NCI-H226 (cell line): ENCODE results near the gene EXOC4.
A peak's percentile ranks its signal among the peaks of the same experiment; 100 is the strongest.

Experiments
- DNase-seq: peaks from one replicate; pipeline ENCODE4 v3.0.0-alpha.2; 2015

Gene EXOC4

DNA sequence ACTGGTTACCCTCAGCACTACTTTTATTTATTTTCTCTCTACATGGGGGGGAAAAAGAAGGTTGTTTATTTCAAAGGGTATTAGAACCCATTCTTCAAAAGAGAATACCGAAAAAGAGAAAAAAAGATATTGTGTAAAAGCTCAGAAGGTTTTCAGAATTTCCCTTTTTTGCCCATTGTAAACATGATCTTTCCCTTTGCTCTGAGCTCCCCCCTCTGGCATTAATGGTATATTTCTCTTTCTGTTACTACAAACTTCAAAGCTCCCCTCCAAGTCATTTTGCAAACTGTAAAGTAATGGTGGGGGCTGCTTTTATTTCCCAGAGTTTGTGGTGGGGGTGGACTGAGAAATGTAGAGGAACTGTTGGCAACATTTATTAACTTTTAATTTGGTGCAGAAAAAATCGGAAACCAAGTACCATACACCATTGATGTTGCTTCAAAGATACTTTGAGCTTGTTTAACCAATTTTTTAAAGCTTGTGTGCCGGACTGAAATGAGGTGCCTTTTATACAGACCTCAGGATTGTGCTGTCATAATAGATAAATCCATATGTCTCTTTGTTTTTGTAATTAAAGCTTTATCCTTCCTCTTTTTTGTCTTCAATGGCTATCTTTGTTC is 181.5 kb downstream of the EXOC4 start:
- no peak for DNase-seq

DNA sequence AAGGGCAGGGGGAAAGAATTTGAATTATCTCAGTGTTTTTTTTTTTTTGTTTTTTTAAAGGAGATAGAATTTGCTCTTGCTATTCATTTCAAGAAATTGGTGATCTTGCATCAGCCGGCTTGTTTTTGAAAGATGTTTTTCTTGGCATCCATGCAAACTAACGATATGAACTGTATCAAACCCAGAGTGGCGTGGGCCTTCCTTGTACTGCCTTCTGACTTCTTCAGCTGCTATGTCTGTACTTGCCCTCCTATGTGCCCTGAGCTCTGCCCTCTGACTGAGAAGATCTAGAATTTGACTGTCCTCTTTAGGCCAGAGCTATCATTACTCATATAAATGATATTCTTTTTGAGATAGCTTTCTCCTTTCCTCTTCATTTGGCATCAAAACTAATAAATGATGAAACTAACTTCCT is 183.1 kb downstream of the EXOC4 start:
- DNase-seq, result peak; percentile 71

DNA sequence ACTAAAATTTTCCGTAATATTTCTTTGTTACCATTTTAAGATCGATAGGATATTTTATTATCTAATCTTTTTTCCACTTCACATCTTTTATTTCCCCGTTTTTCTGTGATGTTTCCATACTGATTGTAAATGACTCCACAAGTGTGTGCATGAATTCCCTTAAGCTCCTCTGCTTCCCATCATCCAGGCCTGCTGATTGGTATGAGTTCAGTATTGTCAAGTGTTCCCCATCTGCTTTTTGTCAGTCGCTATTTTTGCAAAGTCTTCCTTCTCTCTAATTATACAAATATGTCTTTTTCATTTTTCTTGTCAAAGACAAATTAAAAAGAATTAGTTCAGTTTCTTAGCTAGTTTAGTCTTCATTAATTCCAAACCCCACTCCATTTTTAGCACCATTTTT is 184.7 kb downstream of the EXOC4 start:
- no peak for DNase-seq

DNA sequence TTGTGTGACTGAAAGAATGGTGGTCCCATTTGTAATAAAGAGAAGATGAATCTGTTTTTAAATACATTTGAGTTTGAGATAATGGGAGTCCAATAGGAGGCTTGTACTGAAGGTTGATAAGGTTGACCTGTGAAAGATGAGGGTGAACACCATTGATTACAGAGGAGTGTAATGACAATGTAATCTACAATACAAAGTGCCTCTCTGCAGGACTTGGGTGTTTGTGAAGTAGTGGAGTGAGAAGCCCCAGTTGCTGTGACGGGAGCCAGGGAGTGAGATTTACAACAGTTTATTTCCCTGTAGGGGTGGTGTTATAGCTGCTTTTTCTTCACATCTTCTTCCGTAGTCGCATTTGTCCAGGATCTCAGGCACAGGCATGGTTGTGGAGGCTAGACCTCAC is 189.9 kb downstream of the EXOC4 start:
- no peak for DNase-seq

DNA sequence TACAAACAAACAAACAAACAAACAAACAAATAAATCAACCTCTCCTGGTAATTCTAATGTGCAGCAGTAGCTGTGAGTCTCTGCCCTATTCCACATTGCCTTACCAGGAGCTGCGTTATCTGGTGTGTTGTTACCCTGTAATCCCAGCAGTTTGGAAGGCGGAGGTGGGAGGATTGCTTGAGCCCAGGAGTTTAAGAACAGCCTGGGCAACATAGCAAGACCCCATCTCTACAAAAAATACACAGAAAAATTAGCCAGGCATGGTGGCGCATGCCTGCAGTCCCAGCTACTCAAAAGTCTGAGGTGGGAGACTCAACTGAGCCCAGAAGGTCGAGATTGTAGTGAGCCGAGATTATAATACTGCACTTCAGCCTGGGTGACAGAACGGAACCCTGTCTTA is 192.7 kb downstream of the EXOC4 start:
- no peak for DNase-seq

DNA sequence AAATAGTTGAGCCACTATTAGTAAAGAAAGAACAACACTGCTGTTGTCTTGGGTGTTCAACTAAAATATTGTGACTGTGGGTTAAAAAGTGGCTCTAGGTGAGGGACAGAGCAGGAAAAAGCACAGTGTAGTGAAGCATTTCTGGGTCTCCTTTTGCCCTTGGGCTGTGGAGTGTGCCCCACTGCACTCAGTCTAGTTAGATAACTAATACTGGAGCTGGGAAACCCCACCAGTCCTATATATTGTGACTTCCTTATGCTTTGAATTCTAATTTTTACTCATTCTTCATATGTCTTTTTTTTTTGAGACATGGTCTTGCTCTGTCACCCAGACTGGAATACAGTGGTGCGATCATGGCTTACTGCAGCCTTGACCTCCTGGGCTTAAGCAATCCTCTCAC is 195.1 kb downstream of the EXOC4 start:
- DNase-seq, result no peak

DNA sequence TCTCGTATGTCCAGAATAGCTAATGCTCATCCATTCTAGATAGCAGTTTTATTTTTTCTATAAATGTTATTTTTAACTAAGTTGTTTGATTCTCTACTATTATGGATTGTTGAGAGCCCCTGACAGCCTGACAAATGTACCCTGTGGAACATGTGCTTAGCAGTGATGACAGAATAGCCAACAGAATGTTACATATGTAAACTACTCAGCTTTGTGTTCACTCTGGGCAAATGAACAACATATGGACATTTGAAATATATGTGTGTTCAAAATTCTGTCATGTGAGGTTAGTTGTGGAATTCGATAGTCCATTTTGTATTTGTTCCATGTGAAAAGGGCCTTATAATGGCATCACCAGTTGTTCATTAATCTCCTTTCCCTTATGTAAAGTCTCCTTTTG is 199.7 kb downstream of the EXOC4 start:
- no peak for DNase-seq

DNA sequence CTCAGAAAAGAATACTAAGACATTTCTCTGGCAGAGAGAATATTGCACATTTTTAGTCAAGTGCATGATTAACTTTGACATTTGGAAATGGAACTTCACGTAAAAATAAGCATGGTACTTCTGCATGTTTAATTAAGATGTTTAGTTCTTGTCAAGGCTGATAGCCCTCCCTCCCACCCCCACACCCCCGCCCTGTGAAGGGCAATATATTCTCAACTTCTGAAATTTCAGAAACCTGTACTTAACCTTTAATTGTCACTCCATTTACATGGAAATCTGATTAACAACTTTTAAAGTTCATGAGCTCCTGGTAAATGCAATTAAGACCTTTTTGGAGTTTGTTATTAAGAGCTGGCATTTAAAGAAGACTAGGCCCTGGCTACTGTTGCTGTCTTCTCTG is 205.8 kb downstream of the EXOC4 start:
- DNase-seq, result no peak

DNA sequence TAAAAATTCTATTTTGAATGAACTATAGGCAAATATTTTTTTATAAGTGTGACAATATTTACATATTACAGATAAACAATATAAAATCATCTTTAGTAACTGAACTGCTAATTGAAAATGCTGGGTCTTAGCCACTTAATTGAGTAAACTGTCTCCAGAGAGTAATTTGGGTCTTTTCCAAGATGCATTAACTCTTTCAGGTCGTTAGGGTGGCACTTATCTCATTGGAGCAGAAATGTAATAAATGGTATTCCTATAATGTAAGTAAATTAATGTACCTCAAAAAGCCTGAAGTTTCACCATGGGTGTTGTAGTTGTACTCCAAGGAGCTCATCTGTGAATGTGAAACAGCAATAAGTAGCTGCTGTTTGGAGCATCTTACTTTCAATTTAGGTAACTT is 208.5 kb downstream of the EXOC4 start:
- no peak for DNase-seq

DNA sequence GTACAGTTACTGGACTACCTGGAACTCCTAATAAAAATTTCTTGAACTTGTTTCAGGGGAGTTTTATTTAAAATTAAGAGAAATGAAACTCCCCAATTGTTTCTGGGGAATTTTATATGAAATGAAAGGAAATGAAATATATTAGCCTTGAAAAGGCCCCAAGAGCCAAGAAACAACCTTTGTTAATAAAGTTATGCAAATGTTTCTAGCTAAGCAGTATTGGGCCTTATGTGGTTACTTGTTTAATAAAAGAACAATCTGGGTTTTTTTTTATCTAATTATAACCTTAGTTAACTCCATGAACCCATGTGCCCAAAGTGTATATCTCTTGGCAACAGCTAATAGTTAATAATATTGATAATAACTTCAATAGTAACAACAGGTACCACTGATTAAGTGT is 222.8 kb downstream of the EXOC4 start:
- no peak for DNase-seq

DNA sequence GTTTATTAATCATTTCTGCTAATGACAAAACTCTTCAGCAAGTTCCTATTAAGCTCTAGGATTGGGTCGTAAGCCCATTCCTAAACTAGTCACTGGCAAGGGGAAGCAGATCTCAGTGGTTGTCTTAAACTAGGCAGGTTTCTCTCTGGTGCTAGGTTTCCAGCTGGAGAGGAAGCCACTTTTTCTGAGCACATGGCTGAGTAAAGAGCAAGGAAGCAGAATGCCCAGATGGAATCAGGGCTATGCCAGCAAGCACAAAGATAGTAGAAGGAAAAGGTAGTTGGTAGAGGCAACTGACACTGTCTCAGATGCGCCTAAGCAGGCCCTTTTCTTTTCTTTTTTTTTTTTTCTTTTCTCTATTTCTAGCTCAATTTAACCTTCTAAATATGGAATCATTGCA is 224.9 kb downstream of the EXOC4 start:
- DNase-seq, result no peak

DNA sequence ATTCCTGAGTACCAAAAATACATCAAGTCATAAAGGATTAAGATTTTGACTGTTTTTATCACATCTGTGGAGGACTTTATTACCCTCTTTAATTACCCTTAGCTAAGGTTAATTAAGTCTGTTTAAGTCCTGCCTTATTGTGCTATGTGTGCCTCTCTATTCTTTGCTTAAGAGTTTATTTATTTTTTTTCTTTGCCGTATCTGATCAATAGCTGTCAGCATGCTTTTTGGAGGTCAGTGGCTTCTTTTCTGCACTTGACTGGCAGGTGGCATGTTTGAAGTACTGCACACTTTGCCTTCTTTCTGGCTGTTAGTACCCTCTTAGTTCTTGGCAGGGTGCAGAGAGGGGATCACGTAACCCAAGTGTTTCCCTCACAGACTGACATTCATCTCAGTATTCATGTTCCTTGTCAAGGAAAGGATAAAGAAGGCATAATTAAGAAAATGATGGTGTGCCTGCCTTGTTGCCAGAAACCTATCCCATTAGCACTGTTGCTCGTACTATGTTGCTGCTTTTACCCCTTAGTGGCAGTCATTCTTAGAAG is 225.8 kb downstream of the EXOC4 start:
- DNase-seq, result no peak

DNA sequence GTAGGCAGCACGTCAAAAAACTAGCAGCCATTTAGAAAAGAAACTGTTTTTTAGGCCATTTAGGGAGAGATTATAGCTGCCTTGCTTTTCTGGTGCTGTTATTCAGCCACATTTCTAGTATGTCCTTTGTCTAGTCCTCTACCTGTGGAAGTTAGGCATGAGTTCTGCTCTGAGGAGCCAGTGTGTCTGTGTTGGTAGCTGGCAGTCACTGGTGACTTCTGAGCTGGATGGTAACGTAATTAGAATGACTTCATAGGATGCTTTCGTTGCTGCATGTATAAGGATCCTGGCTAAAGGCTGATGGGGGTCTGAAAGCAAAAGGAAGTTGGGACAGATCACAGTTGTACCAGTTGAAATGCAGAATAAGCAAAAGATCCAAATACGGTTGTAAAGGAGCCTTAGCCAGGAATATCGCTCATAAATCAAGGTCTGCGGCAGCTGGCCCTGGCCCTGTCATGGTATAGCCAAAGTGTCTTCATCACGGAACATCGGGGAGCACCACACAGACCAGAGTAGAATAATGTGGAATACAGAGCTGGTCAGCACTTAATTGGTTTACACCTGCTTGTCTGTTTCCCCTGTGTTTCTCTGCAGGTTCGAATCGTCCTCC is 226.7 kb downstream of the EXOC4 start:
- no peak for DNase-seq

DNA sequence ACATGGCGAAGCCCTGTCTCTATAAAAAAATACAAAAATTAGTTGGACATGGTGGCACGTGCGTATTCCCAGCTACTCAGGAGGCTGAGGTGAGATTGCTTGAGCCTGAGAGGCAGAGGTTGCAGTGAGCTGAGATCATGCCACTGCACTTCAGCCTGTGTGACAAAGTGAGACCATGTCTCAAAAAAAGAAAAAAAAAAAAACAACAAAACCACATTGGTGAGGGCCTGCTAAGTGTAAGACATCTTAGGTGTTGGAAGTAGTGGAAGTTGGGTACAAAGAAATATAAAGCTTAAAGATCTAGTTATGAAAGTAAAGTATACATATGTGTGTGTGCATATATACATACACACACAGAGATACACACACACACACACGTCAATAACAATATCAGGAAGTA is 228.0 kb downstream of the EXOC4 start:
- no peak for DNase-seq

DNA sequence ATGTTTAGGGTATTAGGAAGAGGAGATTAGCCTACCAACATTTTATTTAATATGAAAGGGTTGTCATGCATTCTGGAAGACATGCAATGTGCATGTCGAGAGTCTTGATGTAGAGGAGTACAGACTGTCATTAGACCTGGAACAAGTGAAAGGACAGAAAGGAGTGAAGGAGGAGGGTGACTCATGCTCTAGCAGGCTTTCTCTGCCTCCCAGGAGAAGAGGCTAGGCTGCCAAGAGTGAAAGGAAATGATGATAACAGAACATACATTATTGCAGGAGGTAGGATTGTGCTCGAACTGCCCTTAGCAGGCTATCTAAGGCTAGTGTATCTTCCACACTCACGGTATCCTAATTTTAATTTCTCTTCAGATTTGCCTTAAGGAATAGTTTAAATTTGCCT is 228.8 kb downstream of the EXOC4 start:
- peak; percentile 84 for DNase-seq

DNA sequence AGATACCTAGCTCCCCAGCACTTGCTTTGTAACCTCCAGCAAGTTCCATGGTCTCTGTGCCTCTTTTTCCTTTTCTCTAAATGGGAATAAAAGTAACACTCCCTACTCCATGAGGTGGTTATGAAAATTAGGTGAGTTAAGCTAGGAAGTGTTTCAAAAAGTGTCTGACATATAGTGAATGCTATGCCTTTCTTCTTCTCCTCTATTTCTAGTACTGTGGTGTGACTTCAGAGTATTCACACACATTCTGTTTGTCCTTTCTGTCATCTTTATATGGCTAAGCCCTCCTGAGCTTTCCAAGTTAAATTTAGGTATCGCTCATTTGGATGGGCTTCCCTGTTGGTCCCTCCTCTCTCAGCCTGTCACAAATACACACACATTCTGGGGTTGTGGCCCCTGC is 229.7 kb downstream of the EXOC4 start:
- DNase-seq, result no peak

DNA sequence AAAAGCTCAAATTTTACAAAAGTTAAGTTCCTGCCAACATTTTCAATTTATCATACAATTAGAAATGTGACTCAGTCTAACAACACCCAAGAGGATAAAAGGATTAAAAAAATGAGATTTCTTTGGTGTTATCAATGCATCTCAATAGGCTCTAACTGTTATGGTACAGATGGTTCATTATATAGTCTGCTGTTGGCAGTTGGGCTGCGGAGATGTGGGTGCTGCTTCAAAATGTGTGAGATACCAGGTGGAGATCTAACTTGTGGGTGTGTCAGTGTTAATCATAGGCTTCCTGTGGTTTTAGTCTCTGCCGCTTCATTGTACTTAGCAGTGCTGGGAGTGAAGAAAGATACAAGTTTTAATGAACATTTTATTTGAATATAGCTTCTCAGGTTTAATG is 231.2 kb downstream of the EXOC4 start:
- DNase-seq, result peak; percentile 55

DNA sequence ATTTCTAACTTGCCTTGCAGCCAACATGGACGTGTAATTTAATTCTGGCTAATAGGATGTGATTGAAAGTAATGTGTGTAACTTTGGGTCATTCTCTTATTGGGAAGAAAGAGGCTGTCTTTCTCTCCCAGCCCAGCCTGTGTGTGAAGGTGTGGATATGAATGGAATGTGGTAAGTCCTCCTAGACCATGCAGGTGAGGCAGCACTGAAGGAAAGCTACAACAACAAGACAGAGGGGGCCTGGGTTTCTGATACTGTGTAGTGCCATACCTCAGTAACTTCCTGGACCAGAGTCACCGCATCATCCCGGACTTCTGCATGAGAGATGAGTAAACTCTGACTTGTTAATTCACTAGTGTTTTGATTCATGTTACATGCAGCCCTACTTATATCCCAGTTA is 237.0 kb downstream of the EXOC4 start:
- DNase-seq, result no peak

DNA sequence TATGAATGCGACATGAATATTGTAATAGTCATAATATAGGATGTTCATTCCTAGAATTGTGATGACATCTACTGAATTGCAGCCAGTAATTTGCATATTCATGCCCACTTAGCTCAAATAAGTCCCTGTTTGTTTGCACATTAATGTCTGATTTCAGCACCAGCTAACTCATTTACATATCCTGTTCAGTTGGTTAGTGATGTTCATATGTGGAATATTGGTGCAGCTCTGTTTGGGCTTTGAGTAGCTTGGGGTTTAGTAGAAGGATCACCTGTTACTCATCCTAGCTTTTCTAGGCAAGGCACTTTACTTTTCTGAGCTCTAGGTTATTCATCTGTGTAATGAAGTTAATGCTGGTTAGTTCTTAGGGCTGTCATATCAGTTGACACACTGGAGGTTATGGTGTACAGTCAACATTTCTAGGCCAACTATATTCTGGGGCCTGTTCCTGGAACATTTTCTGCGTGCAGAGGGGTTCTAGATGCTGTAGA is 238.4 kb downstream of the EXOC4 start:
- DNase-seq, result no peak

DNA sequence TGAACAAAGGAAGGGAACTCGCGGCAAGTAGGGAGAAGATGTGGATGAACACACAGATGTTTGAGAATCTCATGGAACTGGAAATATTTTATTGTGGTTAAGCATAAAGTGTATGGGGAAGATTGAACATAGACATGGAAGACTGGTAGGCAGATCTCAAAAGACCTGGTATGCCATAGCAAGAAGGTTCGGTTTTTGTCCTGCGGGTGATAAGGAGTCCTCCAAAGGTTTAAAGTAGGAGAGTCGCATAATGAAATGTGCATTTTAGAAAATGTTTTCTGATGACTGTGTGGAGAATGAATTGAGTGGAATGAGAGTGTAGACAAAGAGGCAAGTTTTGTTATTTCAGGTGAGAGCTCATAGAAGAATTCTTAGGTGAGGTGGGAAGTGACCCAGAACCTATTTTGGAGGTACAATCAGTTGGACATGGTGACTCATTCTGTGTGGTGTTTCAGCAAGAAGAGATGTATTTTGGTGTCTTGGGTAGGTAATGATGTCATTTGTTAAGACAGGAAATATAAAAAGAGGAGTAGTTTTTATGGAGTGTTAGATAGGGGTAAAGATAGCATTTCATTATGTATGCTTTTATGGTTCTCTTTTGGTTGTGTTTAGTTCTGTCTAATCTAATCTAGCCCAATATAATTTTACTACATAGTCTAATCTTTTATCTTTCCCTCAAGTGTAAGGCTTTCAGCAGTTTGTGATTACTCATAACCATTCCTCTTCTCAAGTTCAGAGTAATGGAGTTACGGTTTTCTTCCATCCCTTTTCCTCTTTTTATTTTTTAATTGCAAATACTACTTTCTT is 239.2 kb downstream of the EXOC4 start:
- peak; percentile 60 for DNase-seq

DNA sequence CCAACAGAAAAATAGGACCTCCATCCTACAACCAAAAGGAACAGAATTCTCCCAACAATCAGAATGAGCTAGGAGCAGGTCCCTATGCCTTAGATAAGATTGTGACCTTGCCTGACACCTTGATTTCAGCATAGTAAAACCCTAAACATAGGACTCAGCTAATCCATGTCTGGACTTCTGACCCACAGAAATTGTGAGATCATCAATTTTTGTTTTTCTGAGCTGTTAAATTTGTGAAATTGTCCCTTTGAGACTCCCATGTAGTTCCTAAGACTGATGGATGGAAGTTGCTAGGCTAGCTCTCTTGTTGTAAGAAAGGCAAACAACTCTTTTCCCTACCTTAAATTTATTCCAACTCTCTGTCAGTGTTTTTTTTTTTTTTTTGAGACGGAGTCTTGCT is 244.2 kb downstream of the EXOC4 start:
- DNase-seq, result no peak

DNA sequence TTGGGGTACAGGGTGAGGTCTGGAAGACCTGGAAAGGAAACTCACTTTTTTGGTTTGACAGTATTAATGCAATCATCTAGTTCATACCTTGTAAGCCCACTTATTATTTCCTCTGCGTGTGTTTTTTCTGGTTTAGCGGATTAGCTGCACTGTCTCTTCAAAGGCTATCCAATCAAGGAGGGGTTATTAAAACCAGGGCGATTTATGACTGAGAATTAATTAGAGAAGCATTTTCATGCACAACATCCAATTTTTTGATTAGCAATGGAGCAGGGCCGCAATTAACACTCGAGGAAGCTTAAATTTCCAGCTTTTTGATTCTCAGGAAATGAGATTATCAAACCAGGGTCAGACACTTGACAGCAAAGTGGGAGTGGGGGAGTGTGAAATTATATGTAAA is 248.9 kb downstream of the EXOC4 start:
- no peak for DNase-seq

DNA sequence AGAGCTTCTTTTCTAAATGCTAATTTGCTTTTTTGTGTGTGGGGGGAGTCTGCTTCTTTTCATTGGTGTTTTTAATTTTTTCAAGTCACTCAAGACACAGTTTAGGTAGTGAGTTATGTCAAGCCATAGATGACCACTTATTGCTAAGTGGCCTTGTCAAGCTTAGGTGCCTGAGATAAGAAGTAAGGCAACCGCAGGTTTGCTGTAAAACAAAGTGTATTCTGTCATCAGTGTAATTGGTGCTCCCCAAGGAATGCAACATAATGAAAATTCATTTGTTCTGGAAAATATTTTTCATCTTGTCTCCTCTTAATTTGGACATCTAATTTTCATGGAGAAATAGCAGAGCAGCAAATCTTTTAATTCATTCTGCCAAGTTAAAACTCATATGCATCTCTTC is 249.6 kb downstream of the EXOC4 start:
- DNase-seq, result no peak

DNA sequence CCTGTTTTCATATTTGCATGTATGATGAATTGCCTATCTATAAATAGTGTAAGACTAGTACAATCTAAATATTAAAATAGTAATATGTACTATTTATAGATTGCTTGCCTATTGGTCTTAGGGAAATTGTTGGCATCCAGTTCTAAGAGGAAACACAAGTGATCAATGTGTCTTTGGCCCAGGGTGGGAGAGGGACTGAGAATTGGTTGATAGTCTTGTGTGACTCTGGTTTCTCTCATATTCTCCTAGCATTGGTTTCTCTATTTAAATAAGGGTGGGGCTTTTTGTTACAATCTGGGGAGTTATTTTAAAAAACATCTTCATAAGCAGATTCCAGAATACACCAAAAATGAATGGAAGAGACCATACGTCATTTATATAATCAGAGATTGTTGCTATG is 250.1 kb downstream of the EXOC4 start:
- DNase-seq, result no peak
